Fibroblast of lung (primary cell): ENCODE data around the gene VWA8. TPM values are rescaled to one million over a fixed set of nuclear protein-coding genes. Genes with fewer than 3 reads are reported as not detected.
A peak's percentile ranks its signal among the peaks of the same experiment; 100 is the strongest.
"Not testable (repeated sequence)": the region's sequence is repeated elsewhere in the genome, so short reads cannot be mapped to it uniquely, and the experiment has no call there.

Experiments used
- DNase-seq, 2 donors: peaks; one replicate each; pipeline versions ENCODE4 v3.0.0 to v3.0.0-alpha.2; 2010; ENCODE audit warnings: low read depth in 2 of 2
- H2AFZ ChIP-seq: 2 replicates; pipeline ENCODE4 v1.5.1; 2012; ENCODE audit warnings: low read length, control low read depth, inconsistent platforms
- H3K27ac ChIP-seq: 2 replicates; pipeline ENCODE4 v1.5.1; 2011; ENCODE audit warnings: low read length, control low read depth; ENCODE audit not compliant: insufficient read depth
- H3K27me3 ChIP-seq: 2 replicates; pipeline ENCODE4 v1.5.1; 2011; ENCODE audit warnings: mild to moderate bottlenecking, low read length; ENCODE audit not compliant: control insufficient read depth, insufficient read depth
- H3K36me3 ChIP-seq: 2 replicates; pipeline ENCODE4 v1.5.1; 2011; ENCODE audit warnings: low read length; ENCODE audit not compliant: control insufficient read depth, insufficient read depth
- H3K4me1 ChIP-seq: 2 replicates; pipeline ENCODE4 v1.5.1; 2011; ENCODE audit warnings: low read length; ENCODE audit not compliant: control insufficient read depth, insufficient read depth; ENCODE audit errors: extremely low read depth
- H3K4me2 ChIP-seq: 2 replicates; pipeline ENCODE4 v1.5.1; 2011; ENCODE audit warnings: low read length, control low read depth; ENCODE audit not compliant: insufficient read depth; ENCODE audit errors: extremely low read depth
- H3K4me3 ChIP-seq, 4 experiments: fragments of 200-600 bp in 1 of 4; sonication (generic) in 1 of 4; replicated peaks in 1 of 4; 2 replicates each; pipeline ENCODE4 v1.5.1; 2011 to 2016; ENCODE audit warnings: low read length in 4 of 4, low read depth in 3 of 4, mild to moderate bottlenecking in 3 of 4, control low read depth in 2 of 4, inconsistent platforms in 1 of 4, mixed read lengths in 1 of 4; ENCODE audit not compliant: insufficient read depth in 1 of 4; ENCODE audit errors: control extremely low read depth in 1 of 4
- H3K79me2 ChIP-seq: 2 replicates; pipeline ENCODE4 v1.5.1; 2012; ENCODE audit warnings: mild to moderate bottlenecking, low read length, inconsistent platforms; ENCODE audit not compliant: control insufficient read depth, insufficient read depth
- H3K9ac ChIP-seq: 2 replicates; pipeline ENCODE4 v1.5.1; 2011; ENCODE audit warnings: mild to moderate bottlenecking, low read length, control low read depth; ENCODE audit not compliant: insufficient read depth
- H3K9me3 ChIP-seq: 2 replicates; pipeline ENCODE4 v1.5.1; 2012; ENCODE audit warnings: low read depth, low read length; ENCODE audit not compliant: control insufficient read depth, insufficient read depth
- H4K20me1 ChIP-seq: 2 replicates; pipeline ENCODE4 v1.5.1; 2011; ENCODE audit warnings: low read length; ENCODE audit not compliant: control insufficient read depth, insufficient read depth; ENCODE audit errors: extremely low read depth
- CTCF ChIP-seq, 2 donors: IDR thresholded peaks in 1 of 2; conservative IDR thresholded peaks in 1 of 2; 1 replicate in 1 of 2; 2 replicates in 1 of 2; pipeline ENCODE4 v1.5.1; 2011 to 2012; ENCODE audit warnings: low read length in 2 of 2, control low read depth in 1 of 2, inconsistent platforms in 1 of 2, low read depth in 1 of 2, mild to moderate bottlenecking in 1 of 2
- EZH2 ChIP-seq: IDR thresholded peaks from 2 replicates; pipeline ENCODE4 v1.5.1; 2012; ENCODE audit warnings: low read length, control low read depth, mild to moderate bottlenecking; ENCODE audit errors: missing control alignments
- polyA plus RNA-seq, 2 donors: library from polyadenylated mRNA; depleted of rRNA in 1 of 2; stranded (reverse) in 1 of 2; unstranded in 1 of 2; fragments of >200 nt; gene quantifications; 2 replicates each; pipeline ENCODE4 v1.2.1, GENCODE V29; 2011 to 2012; ENCODE audit warnings: missing spikeins in 1 of 2
- total RNA-seq: library from RNA; depleted of rRNA; stranded (reverse); fragments of >200 nt; gene quantifications from 2 replicates; pipeline ENCODE4 v1.2.1, GENCODE V29; 2014

VWA8 gene
- total and polyA plus RNA-seq, 2 donors (not counting 1 experiment from before 2014, with no cell fraction given), result 12.6 to 29.9 TPM

DNA sequence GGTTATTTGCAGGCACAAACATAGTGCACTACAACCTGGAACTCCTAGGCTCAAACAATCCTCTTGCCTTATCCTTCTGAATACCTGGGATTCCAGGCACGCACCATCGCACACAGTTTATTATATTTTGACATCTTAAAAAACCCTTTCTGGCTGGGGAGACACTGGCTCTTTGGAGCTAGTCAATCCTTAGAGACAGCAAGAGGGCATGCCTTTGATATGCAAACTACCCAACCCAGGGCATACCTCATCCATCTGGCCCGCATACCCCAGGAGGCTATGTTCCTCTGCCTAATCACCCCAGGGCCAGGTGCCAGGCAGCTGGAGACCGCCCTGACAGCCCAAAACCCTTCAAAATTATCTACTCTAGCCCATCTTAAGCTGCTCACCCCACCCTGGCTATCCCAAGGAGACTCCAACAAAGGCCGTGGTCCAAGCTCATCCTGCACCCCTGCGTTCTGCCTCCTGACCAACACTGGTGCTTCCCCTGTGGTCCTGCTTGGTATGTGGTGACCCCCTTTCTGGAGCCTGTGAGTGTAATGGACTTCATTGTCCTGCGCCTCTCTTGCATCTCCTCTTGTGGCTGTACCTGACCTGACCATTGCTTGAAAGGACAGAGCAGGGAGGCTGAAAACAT, 417.1 kb downstream of the VWA8 start:
- Histone ChIP-seq H3K9me3 (no peaks in the 10 kb centered on the region), H3K79me2 (no peaks in the 10 kb centered on the region), H2AFZ (no peak overlapping the region), H3K4me3 (no peak overlapping the region), H3K27ac (no peak overlapping the region), H3K9ac (no peak overlapping the region), H3K4me1 (peaks cover 12% of the 10 kb centered on the region), H3K36me3 (no peaks in the 10 kb centered on the region), H3K4me2 (no peak overlapping the region), H3K27me3 (no peaks in the 10 kb centered on the region), H4K20me1 (no peaks in the 10 kb centered on the region)
- DNase-seq, result peak in 1 of 2 donors; percentile 42
- TF ChIP-seq EZH2 (no peak), CTCF (conservative IDR thresholded peaks at IDR 0.05 in 1 of 2, IDR thresholded peaks at IDR 0.05 in 1 of 2; ENCODE audit: low read depth in 1 of 2, low read length in 2 of 2) (no peak)

- not testable (repeated sequence) for H3K4me3 ChIP-seq, DNase-seq, H3K27ac ChIP-seq, H2AFZ ChIP-seq, H3K9me3 ChIP-seq, H3K36me3 ChIP-seq, H3K27me3 ChIP-seq, H4K20me1 ChIP-seq, H3K4me2 ChIP-seq, H3K9ac ChIP-seq, H3K79me2 ChIP-seq
- peaks cover 12% of the 10 kb centered on the region for H3K4me1 ChIP-seq
Observed at GRCh38 chr13:41542799-41543198, 418.1 kb downstream of the VWA8 start.

GRCh38 chr13:41542281-41542680, 418.6 kb downstream of the VWA8 start:
- TF ChIP-seq EZH2 (no peak), CTCF (conservative IDR thresholded peaks at IDR 0.05 in 1 of 2, IDR thresholded peaks at IDR 0.05 in 1 of 2; ENCODE audit: low read depth in 1 of 2, low read length in 2 of 2) (no peak)
- no peaks in the 10 kb centered on the region for H3K27me3 ChIP-seq
- no peak for DNase-seq

More at GRCh38 chr13:41542281-41542680, 418.6 kb downstream of the VWA8 start:
- H3K9ac ChIP-seq, result no peak overlapping the region
- H3K4me1 ChIP-seq, result peaks cover 9% of the 10 kb centered on the region
- no peaks in the 10 kb centered on the region for H3K36me3 ChIP-seq
- no peak overlapping the region for H2AFZ ChIP-seq
- H3K9me3 ChIP-seq, result no peaks in the 10 kb centered on the region
- H4K20me1 ChIP-seq, result no peaks in the 10 kb centered on the region
- no peak overlapping the region for H3K27ac ChIP-seq
- H3K4me3 ChIP-seq, result no peak overlapping the region
- no peak overlapping the region for H3K4me2 ChIP-seq
- H3K79me2 ChIP-seq, result no peaks in the 10 kb centered on the region
